ES-I3 (cell line): Measurements from ENCODE around the gene CR1.
A peak's percentile ranks its signal among the peaks of the same experiment; 100 is the strongest.
"Not testable (repeated sequence)": the region's sequence is repeated elsewhere in the genome, so short reads cannot be mapped to it uniquely, and the experiment has no call there.

Source experiments
- H3K36me3 ChIP-seq: 2 replicates; pipeline ENCODE4 v1.6.1; 2013; ENCODE audit warnings: mild to moderate bottlenecking, low read length, control low read depth, moderate library complexity; ENCODE audit not compliant: insufficient read depth
- H3K4me1 ChIP-seq: 2 replicates; pipeline ENCODE4 v1.6.1; 2013; ENCODE audit warnings: mild to moderate bottlenecking, control low read depth, low read length; ENCODE audit not compliant: insufficient read depth
- H3K9ac ChIP-seq: 2 replicates; pipeline ENCODE4 v1.6.1; 2013; ENCODE audit warnings: low read depth, mild to moderate bottlenecking, low read length, moderate library complexity
- H3K9me3 ChIP-seq: 2 replicates; pipeline ENCODE4 v1.6.1; 2013; ENCODE audit warnings: mild to moderate bottlenecking, low read length, moderate library complexity; ENCODE audit not compliant: control insufficient read depth, insufficient read depth

Gene CR1

DNA sequence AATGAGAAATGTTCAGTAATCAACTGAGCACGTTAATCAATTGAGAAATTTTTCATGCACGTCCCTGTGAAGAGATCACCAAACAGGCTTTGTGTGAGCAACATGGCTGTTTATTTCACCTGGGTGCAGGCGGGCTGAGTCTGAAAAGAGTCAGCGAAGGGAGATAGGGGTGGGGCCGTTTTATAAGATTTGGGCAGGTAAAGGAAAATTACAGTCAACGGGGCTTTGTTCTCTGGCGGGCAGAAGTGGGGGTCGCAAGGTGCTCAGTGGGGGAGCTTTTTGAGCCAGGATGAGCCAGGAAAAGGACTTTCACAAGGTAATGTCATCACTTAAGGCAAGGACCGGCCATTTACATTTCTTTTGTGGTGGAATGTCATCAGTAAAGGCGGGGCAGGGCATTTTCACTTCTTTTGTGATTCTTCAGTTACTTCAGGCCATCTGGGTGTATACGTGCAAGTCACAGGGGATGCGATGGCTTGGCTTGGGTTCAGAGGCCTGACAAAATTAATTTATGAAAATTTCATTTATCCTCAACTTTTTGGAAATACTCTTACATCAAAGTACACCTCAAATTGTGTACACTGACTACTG, 137.8 kb downstream of the CR1 start:
- not testable (repeated sequence) for H3K36me3 ChIP-seq, H3K9me3 ChIP-seq
- Histone ChIP-seq H3K9ac (peak overlapping the region; percentile 51; the same call in 1 of the 2 replicates), H3K4me1 (peaks cover 39% of the 10 kb centered on the region)

DNA sequence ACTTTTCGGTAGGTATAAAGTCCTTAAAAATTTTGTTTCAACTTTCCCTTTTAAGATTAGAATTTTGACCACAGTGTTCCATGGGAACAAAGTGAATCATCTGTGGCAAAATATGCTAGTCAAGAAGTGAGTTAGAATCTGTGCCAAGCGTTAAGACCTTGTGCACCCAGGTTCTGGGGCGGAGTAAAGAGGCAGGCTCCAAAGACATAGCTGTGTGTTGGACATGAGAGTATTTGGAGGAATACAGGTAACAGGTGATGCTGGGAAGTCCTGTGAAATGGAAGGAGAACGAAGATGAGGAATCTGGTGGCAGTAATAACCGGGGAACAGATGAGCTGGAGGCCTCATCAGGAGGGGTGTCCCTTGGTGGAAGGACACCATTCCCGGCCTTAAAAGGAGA, 138.3 kb downstream of the CR1 start:
- Histone ChIP-seq H3K4me1 (peaks cover 44% of the 10 kb centered on the region), H3K9ac (peak overlapping the region; percentile 51)
- not testable (repeated sequence) for H3K9me3 ChIP-seq, H3K36me3 ChIP-seq

DNA sequence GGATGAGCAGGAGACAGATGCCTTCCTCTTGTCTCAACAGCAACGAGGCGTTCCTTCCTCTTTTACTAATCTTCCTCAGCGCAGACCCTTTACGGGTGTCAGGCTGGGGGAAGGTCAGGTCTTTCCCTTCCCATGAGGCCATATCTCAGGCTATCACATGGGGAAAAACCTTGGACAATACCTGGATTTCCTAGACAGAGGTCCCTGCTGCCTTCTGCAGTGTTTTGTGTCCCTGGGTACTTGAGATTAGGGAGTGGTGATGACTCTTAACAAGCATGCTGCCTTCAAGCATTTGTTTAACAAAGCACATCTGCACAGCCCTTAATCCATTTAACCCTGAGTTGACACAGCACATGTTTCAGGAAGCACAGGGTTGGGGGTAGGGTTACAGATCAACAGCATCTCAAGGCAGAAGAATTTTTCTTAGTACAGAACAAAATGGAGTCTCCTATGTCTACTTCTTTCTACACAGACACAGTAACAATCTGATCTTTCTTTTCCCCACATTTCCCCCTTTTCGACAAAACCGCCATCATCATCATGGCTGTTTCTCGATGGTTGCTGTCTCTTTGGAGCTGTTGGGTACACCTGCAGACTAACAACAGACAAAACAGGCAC, 139.7 kb downstream of the CR1 start:
- H3K4me1 ChIP-seq, result peaks cover 42% of the 10 kb centered on the region
- H3K9ac ChIP-seq, result peak overlapping the region; percentile 51
- not testable (repeated sequence) for H3K9me3 ChIP-seq, H3K36me3 ChIP-seq

DNA sequence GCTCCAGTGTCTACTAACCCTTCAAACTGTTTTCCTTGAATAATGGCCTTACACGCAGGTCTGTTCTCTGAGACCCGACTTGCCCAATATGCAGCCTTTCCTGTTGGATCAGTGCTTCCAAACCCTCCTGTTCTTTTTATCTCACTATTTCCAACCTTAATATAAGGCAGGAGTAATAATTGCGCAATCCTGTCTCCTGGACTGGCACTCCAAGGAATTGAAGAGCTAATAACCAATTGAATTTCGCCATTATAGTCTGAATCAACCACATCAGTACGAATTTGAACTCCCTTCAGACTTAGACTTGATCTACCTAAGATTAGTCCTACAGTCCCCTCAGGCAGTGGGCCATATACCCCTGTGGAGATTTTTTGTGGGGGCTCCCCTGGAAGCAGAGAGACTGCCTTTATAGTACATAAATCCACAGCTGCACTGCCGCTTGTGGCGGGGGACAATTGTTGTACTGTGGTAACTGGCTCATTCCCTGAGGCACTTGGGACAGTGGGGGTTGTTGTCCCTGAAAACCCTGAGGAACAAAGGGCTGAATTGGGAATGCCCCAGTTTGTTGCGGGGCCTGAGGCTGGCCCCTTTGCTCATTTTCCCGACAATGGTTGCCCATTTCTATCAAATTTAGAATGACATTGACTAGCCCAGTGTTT, 142.7 kb downstream of the CR1 start:
- not testable (repeated sequence) for H3K36me3 ChIP-seq, H3K9me3 ChIP-seq, H3K9ac ChIP-seq
- H3K4me1 ChIP-seq, result peaks cover 19% of the 10 kb centered on the region

DNA sequence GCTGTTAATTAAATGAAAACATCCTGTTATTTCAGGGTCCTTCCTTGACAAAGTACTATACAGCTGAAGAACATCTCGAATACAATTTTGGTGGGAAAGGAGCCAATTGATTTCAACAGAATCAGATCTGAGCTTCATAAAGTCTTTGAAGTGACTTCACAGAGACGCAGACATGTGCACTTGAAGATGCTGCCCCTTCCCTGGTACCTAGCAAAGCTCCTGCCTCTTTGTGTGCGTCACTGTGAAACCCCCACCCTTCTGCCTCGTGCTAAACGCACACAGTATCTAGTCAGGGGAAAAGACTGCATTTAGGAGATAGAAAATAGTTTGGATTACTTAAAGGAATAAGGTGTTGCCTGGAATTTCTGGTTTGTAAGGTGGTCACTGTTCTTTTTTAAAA, 143.4 kb downstream of the CR1 start:
- not testable (repeated sequence) for H3K9me3 ChIP-seq, H3K9ac ChIP-seq, H3K36me3 ChIP-seq
- H3K4me1 ChIP-seq, result peaks cover 19% of the 10 kb centered on the region

DNA sequence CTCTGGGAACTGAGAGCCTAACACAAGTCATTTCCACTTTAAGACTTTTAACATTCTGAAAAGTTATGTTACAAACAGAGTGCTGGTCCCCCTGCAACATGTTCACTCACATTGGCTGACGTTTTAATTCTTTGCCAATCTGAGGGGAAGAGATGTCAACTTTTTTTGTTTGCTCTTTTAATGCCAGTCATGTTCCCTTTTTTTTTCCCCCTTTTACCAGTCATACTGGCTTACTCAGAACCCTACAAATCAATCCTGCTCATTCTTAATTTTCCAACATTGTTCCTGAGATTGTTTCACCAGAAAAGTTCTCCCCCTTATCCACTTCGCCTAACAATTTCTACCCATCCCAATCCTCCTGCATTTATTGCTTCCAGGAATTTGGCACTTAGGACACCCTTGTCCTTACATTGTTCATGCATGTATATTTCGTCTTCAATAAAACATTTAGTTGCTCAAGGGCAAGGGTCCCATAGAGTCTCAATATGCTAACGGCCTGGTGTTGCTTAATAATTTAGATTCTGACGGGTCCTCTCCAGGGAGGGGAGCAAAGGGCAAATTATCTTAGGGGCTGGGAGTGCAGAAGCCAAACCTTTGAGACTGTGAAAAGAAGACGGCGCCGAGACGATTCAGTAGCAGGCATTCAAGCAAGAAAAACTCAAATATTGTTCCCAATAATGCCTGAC, 148.4 kb downstream of the CR1 start:
- Histone ChIP-seq H3K9me3 (no peaks in the 10 kb centered on the region), H3K9ac (peak overlapping the region; percentile 34; the same call in 1 of the 2 replicates), H3K4me1 (peaks cover 24% of the 10 kb centered on the region), H3K36me3 (no peaks in the 10 kb centered on the region)

DNA sequence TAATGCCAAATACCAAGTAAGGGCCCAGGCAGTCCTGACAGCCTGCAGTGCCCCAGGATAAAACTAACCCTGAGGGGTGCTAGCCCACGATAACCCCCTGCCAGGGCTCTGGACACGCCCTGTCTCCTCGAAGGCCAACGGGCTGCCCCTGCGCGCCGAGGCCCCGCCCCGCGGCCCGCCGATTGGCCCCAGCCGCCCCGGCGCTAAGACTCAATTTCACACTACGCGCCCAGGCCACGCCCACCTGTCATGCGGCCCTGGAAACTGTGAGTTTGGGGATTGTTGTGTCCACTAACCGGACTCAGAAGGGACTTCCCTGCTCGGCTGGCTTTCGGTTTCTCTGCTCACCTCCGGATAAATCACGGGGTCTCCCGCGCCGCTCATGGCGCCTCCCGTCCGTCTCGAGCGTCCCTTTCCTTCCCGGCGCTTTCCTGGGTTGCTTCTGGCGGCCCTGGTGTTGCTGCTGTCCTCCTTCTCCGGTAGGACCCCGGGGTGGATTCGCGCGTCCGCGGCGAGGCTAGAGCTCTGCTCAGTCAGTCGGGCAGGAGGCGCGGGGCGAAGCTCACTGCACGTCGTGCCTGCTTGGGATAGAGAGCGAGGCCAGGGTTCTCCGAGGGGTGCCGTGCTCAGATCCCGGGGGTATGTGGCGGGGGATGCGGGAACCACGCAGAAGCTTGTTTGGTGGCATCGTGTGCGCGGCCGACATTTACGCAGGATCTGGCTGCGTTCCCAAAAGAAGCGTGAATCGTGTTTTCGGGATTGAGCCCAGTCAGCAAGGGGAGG, 149.1 kb downstream of the CR1 start, which contains the start of gene CR1L:
Gene CR1L (plus strand): TSS at position 282 of the 783 bp plus-strand sequence. CDS start 101 bp downstream, at position 383.
- Histone ChIP-seq H3K4me1 (peaks cover 27% of the 10 kb centered on the region), H3K9ac (peak within 1 kb of the TSS; percentile 57), H3K36me3 (no peaks in the 10 kb centered on the region)

DNA sequence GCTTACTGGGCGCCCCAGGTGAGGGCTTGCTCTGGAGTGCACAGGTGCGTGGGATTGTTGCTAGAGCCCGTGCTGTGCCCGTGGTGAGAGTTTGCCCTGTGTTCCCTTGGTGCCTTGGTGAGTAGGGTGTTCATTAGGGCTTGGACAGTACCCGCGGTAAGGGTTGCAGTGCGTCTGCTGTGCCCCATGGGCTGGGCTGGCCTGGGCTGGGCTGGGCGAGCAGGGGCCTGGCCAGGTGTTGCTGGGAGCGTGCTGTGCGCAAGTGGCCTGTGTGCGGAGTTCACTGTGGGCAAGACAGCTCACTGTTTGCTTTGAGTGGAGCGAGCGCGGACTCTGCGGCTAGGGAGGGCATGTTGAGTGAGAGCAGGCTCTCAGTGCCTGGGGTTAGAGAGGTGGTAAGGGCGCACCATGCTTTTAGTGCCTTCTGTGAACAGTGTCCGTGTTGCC, 149.7 kb downstream of the CR1 start:
- peak overlapping the region; percentile 57; the same call in 1 of the 2 replicates for H3K9ac ChIP-seq
- peaks cover 31% of the 10 kb centered on the region for H3K4me1 ChIP-seq
- H3K36me3 ChIP-seq, result no peaks in the 10 kb centered on the region
- no peaks in the 10 kb centered on the region for H3K9me3 ChIP-seq

More for the DNA sequence above, 149.1 kb downstream of the CR1 start, which contains the start of gene CR1L:
- H3K9me3 ChIP-seq, result no peaks in the 10 kb centered on the region

DNA sequence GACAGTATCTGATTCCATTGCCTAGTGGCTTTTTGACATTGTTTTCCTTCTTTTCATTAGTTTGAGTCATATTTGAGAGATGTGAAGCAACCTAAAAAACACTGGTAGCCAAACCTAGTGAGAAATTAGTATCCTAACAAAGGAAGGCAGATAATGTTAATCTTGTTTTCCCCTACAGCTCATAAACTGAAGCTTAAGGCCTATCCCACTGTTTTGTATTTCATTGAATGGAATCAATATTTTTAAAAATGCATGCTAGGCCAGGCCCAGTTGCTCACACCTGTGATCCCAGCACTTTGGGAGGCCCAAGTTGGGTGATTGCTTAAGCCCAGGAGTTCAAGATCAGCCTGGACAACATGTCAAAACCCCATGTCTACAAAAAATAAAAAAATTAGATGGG, 150.2 kb downstream of the CR1 start:
- Histone ChIP-seq H3K9me3 (no peaks in the 10 kb centered on the region), H3K36me3 (no peaks in the 10 kb centered on the region), H3K4me1 (peaks cover 31% of the 10 kb centered on the region), H3K9ac (peak overlapping the region; percentile 57; the same call in 1 of the 2 replicates)

DNA sequence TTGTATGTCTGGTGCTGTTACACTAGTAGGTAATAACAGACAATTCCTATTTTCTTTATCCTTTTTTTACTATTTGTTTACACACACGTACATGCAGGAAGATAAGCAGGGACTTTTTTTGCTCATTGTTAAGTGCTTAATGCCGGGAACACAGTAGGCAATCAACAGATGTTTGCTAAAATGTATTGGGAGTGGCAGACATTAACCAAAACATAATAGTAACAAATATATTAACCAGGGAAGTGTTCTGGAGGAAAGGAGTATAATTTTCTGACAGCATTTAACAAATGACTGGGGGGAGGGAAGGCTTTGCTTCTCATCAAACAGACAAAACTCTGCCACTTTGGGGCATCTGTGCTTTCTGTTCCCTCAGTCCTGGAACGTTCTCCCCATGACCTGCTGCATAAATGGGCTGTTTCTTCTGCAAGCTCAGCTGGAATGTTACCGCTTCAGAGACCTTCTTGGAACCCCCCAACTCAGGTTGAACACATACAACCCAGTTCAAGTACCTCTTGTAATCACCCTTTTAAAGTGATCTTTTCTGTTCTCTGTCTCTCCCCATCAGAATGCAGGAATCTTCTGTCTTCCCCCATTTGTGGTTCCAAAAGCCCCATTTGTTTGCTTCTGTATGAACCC, 151.1 kb downstream of the CR1 start:
- Histone ChIP-seq H3K9ac (no peak overlapping the region), H3K36me3 (no peaks in the 10 kb centered on the region), H3K9me3 (no peaks in the 10 kb centered on the region), H3K4me1 (peaks cover 31% of the 10 kb centered on the region)

DNA sequence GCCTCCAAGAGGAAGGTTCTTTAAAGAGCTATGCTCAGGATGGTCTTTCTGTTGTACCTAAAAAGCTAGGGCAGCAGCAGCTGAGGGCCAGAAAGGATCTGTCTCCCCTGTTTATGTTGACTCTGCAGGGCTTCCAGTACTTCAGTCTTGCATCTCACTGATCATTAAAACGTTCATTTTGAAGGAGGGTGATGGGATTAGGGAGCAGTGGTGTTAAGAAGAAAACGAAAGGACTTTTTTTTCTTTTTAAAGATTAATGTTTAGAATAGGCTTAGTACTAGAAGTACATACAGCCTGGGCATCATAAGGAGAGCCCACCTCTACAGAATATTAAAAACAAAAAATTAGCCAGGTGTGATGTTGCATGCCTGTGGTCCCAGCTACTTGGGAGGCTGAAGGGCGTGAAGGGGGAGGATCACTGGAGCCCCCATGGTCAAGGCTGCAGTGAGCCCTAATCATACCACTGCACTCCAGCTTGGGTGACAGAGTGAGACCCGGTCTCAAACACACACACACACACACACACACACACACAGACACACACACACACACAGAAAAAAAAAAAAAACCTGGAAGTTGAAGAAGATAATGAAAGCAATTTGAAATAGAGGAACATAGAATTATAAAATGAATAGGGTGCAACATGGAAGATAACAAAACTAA, 151.8 kb downstream of the CR1 start:
- Histone ChIP-seq H3K9me3 (no peaks in the 10 kb centered on the region), H3K36me3 (no peaks in the 10 kb centered on the region), H3K9ac (no peak overlapping the region), H3K4me1 (peaks cover 31% of the 10 kb centered on the region)

DNA sequence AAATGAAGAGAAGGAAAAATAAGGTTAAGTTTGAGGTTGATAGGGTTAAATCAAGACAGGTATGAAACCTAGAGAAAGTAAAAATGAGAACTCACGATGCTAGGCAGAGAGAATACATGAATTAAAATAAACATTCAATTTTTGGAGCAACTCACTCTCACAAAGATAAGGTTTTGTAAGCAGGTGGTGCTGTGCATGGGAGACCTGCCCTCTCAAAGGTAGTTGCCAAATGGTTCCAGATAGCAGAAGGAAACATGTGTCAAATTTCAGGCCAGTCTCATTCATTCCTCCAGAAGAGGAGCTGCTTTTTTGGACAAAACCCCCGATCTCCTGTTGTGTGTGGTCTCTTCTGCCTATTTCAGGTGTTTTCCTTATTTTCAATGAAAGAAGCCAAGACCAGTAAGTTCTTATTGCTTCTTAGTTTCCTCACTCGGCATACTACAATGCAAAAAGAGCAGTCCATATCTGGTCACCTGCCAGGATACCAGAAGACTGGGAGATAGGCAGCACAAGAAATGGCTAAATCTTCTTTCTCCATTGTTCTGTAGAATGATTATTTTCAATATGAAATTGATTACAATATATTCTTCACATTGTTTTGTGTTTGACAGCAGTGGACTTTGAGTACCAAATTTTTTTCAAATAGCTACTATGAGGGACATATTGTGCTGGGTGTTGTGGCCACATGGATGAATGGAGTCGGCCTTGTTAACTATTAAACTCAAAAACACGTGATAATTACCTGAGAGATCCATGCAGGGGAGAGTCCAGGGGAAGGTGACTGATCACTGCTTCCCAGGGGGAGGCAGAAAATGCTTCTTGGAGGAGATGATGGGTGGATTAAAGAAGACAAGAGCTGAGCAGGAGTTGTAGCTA, 152.6 kb downstream of the CR1 start:
- H3K9ac ChIP-seq, result no peak overlapping the region
- H3K36me3 ChIP-seq, result no peaks in the 10 kb centered on the region
- H3K4me1 ChIP-seq, result peaks cover 31% of the 10 kb centered on the region
- no peaks in the 10 kb centered on the region for H3K9me3 ChIP-seq
